K562 (cell line): ENCODE data around the gene C1orf116. TPM values are rescaled to one million over a fixed set of nuclear protein-coding genes. Genes with fewer than 3 reads are reported as not detected.

Experiments
- CCNT2 ChIP-seq: IDR thresholded peaks from 2 replicates; pipeline ENCODE4 v1.6.1; 2011; ENCODE audit warnings: borderline replicate concordance, low read depth, mild to moderate bottlenecking, moderate library complexity, mixed read lengths, low read length; ENCODE audit not compliant: insufficient read length; ENCODE audit errors: extremely low read depth
- MTA1 ChIP-seq: fragments of 450-650 bp; IDR thresholded peaks from 2 replicates; pipeline ENCODE4 v1.6.1; 2017; ENCODE audit warnings: borderline replicate concordance
- NR4A1 ChIP-seq, 2 experiments: fragments of 250-450 bp in 1 of 2; fragments of 450-650 bp in 1 of 2; sonication (Bioruptor Pico) in 1 of 2; IDR thresholded peaks; 2 replicates each; pipeline versions ENCODE4 v1.4.0 to v1.6.1; 2016 to 2020; ENCODE audit warnings: mild to moderate bottlenecking in 2 of 2, missing compliant biosample characterization in 1 of 2, missing genetic modification characterization in 1 of 2, moderate library complexity in 1 of 2
- RHOXF2B ChIP-seq: fragments of 250-450 bp; sonication (Bioruptor Pico); conservative IDR thresholded peaks from 2 replicates; pipeline ENCODE4 v1.5.1; 2021
- SIX5 ChIP-seq, 2 experiments: IDR thresholded peaks; 2 replicates each; pipeline ENCODE4 v1.6.1; 2011; ENCODE audit warnings: low read length in 2 of 2, borderline replicate concordance in 1 of 2, low read depth in 1 of 2, mild to moderate bottlenecking in 1 of 2, moderate library complexity in 1 of 2; ENCODE audit not compliant: insufficient read depth in 1 of 2
- SMARCA4 ChIP-seq: fragments of 450-650 bp; IDR thresholded peaks from 2 replicates; pipeline ENCODE4 v1.6.1; 2016
- TCF3 ChIP-seq: sonication (generic); formaldehyde crosslinking; IDR thresholded peaks from 2 replicates; pipeline ENCODE4 v1.4.0; 2020; ENCODE audit warnings: mild to moderate bottlenecking, missing genetic modification reagents
- TSC22D4 ChIP-seq: fragments of 450-650 bp; IDR thresholded peaks from 2 replicates; pipeline ENCODE4 v1.6.1; 2016; ENCODE audit warnings: missing genetic modification characterization, missing biosample characterization, control low read depth
- ZNF354B ChIP-seq: fragments of 250-450 bp; sonication (Bioruptor Pico); IDR thresholded peaks from 2 replicates; pipeline ENCODE4 v1.4.0; 2020
- ZNF444 ChIP-seq: fragments of 250-450 bp; sonication (Bioruptor Pico); IDR thresholded peaks from 2 replicates; pipeline ENCODE4 v1.4.0; 2020; ENCODE audit warnings: mild to moderate bottlenecking, moderate library complexity
- polyA plus RNA-seq, 8 experiments: library from polyadenylated mRNA; depleted of rRNA in 4 of 8; stranded (reverse) in 5 of 8; unstranded in 3 of 8; fragments of >200 nt; fragmentation: Nextera tagmentation in 2 of 8; fragmentation: Illumina TruSeq in 1 of 8; extraction: Ambion mirVana in 2 of 8; extraction: Trizol in 1 of 8; gene quantifications; 2 replicates each; pipeline versions ENCODE4 v1.2.1 to v1.2.3, GENCODE V29; 2011 to 2014; ENCODE audit warnings: inconsistent platforms in 1 of 8, missing spikeins in 1 of 8
- total RNA-seq, 7 experiments: library from RNA; depleted of rRNA in 6 of 7; stranded (reverse); fragments of >200 nt in 6 of 7; fragmentation: Illumina TruSeq in 2 of 7; extraction: Trizol in 2 of 7; gene quantifications; 2 replicates each; pipeline versions ENCODE4 v1.2.1 to v1.2.3, GENCODE V29; 2011 to 2021; ENCODE audit warnings: low replicate concordance in 1 of 7
- TF ChIP-seq, protein P1 (sequence below): IDR thresholded peaks from 2 replicates; pipeline ENCODE4 v1.6.1; 2012; ENCODE audit warnings: low read depth, low read length, improper control_type of control experiment, borderline replicate concordance
- TF ChIP-seq, protein P2 (sequence below): fragments of 450-650 bp; IDR thresholded peaks from 2 replicates; pipeline ENCODE4 v1.6.1; 2016; ENCODE audit warnings: missing biosample characterization, missing genetic modification characterization
- TF ChIP-seq, protein P3 (sequence below): sonication (generic); formaldehyde crosslinking; IDR thresholded peaks from 2 replicates; pipeline ENCODE4 v1.8.0; 2022; ENCODE audit warnings: mild to moderate bottlenecking, missing genetic modification reagents
- TF ChIP-seq, protein P4 (sequence below): fragments of 250-450 bp; sonication (Bioruptor Pico); IDR thresholded peaks from 2 replicates; pipeline ENCODE4 v1.4.0; 2020; ENCODE audit warnings: borderline replicate concordance
- TF ChIP-seq, protein P5 (sequence below): sonication (generic); formaldehyde crosslinking; IDR thresholded peaks from 2 replicates; pipeline ENCODE4 v1.4.0; 2020; ENCODE audit warnings: mild to moderate bottlenecking, missing genetic modification reagents
- TF ChIP-seq, protein P6 (sequence below): fragments of 250-450 bp; sonication (Bioruptor Pico); IDR thresholded peaks from 2 replicates; pipeline ENCODE4 v1.8.0; 2022; ENCODE audit warnings: moderate library complexity, mild to moderate bottlenecking, inconsistent platforms
- TF ChIP-seq, protein P7 (sequence below): fragments of 250-450 bp; sonication (Bioruptor Pico); IDR thresholded peaks from 2 replicates; pipeline ENCODE4 v1.8.0; 2021; ENCODE audit warnings: borderline replicate concordance, mild to moderate bottlenecking, moderate library complexity; ENCODE audit not compliant: poor library complexity, severe bottlenecking

Gene C1orf116
- total and polyA plus RNA-seq, 9 of the 15 experiments (the other 6 are each of a cell fraction or from before 2014, with no cell fraction given) = 0.62 to 3.0 (median 0.95) TPM

DNA sequence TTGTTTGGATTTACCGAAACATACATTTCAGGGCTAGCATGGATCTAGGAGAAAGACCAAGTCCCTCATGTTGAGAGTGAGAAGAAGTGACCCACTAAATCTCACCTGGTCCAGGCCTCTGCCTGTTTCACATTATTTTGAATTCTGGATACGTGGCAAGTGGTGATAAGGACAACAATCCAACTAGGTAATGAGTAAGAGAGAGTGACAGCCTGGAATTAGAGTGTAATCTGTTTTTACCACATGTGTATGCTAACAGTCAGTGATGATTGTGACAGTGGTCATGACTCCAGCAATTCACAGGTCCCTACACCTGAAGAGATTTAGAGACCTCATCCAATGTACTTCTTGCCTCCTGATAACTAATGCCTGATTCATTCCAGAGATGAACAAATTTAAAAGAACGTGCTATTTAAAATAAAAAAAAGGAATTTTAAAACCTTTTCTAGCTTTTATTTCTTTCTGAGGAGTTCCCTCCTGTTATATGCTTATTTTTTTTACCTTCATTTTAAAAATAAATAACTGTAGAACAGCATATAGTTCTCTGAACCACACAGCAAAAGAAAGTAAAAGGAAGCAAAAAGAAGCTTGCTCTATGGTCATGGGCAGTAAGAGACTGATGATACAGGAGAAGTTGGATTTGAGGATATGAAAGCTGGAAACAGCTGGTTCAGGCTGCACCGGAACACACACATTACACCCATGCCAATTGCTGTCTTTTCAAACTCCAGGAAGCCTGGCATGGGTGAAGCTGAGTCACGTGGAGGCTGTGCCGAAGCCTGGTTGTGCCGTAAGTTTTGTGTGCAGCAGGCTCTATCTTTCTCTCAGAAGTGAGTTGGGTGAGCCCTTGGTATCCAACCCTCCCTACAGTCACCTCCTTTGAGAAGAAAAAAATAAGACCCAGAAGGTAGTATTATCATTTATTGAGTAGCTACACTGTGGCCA, 14.7 kb downstream of the C1orf116 start (continued):
- no peak for TF ChIP-seq NR4A1 (CRISPR knock-in tag; IDR thresholded peaks at IDR 0.05)
- 0 out of 2 replicates have a peak, but pooled peaks have one; percentile 34 for TF ChIP-seq NR4A1 (tag; IDR thresholded peaks at IDR 0.05)
- TF ChIP-seq CCNT2 = peak; percentile 92
- TF ChIP-seq, protein P1, sequence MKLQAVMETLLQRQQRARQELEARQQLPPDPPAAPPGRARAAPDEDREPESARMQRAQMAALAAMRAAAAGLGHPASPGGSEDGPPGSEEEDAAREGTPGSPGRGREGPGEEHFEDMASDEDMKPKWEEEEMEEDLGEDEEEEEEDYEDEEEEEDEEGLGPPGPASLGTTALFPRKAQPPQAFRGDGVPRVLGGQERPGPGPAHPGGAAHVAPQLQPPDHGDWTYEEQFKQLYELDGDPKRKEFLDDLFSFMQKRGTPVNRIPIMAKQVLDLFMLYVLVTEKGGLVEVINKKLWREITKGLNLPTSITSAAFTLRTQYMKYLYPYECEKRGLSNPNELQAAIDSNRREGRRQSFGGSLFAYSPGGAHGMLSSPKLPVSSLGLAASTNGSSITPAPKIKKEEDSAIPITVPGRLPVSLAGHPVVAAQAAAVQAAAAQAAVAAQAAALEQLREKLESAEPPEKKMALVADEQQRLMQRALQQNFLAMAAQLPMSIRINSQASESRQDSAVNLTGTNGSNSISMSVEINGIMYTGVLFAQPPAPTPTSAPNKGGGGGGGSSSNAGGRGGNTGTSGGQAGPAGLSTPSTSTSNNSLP = peak; percentile 95
- TF ChIP-seq, protein P2, sequence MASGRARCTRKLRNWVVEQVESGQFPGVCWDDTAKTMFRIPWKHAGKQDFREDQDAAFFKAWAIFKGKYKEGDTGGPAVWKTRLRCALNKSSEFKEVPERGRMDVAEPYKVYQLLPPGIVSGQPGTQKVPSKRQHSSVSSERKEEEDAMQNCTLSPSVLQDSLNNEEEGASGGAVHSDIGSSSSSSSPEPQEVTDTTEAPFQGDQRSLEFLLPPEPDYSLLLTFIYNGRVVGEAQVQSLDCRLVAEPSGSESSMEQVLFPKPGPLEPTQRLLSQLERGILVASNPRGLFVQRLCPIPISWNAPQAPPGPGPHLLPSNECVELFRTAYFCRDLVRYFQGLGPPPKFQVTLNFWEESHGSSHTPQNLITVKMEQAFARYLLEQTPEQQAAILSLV (tag) = 0 out of 2 replicates have a peak, but pooled peaks have one; percentile 21
- TF ChIP-seq, protein P3, sequence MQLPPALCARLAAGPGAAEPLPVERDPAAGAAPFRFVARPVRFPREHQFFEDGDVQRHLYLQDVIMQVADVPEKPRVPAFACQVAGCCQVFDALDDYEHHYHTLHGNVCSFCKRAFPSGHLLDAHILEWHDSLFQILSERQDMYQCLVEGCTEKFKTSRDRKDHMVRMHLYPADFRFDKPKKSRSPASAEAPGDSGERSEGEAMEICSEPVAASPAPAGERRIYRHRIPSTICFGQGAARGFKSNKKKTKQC (CRISPR knock-in tag) = no peak
- peak; percentile 66; the same call in 1 of the 2 replicates for TF ChIP-seq MTA1
- TF ChIP-seq, protein P4, sequence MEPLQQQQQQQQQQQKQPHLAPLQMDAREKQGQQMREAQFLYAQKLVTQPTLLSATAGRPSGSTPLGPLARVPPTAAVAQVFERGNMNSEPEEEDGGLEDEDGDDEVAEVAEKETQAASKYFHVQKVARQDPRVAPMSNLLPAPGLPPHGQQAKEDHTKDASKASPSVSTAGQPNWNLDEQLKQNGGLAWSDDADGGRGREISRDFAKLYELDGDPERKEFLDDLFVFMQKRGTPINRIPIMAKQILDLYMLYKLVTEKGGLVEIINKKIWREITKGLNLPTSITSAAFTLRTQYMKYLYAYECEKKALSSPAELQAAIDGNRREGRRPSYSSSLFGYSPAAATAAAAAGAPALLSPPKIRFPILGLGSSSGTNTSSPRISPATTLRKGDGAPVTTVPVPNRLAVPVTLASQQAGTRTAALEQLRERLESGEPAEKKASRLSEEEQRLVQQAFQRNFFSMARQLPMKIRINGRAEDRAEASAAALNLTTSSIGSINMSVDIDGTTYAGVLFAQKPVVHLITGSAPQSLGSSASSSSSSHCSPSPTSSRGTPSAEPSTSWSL (CRISPR knock-in tag) = no peak
- no peak for TF ChIP-seq TSC22D4
- no peak for TF ChIP-seq SIX5 (IDR thresholded peaks at IDR 0.05; ENCODE audit: borderline replicate concordance in 1 of 2, insufficient read depth in 1 of 2, low read depth in 1 of 2, low read length in 2 of 2)
- peak; percentile 99 for TF ChIP-seq TCF3 (CRISPR knock-in tag)
- TF ChIP-seq, protein P5, sequence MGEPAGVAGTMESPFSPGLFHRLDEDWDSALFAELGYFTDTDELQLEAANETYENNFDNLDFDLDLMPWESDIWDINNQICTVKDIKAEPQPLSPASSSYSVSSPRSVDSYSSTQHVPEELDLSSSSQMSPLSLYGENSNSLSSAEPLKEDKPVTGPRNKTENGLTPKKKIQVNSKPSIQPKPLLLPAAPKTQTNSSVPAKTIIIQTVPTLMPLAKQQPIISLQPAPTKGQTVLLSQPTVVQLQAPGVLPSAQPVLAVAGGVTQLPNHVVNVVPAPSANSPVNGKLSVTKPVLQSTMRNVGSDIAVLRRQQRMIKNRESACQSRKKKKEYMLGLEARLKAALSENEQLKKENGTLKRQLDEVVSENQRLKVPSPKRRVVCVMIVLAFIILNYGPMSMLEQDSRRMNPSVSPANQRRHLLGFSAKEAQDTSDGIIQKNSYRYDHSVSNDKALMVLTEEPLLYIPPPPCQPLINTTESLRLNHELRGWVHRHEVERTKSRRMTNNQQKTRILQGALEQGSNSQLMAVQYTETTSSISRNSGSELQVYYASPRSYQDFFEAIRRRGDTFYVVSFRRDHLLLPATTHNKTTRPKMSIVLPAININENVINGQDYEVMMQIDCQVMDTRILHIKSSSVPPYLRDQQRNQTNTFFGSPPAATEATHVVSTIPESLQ = no peak
- TF ChIP-seq SMARCA4 = peak; percentile 98
- no peak for TF ChIP-seq ZNF444 (CRISPR knock-in tag)
- TF ChIP-seq ZNF354B (CRISPR knock-in tag) = no peak
- TF ChIP-seq RHOXF2B (CRISPR knock-in tag) = no peak
- TF ChIP-seq, protein P6, sequence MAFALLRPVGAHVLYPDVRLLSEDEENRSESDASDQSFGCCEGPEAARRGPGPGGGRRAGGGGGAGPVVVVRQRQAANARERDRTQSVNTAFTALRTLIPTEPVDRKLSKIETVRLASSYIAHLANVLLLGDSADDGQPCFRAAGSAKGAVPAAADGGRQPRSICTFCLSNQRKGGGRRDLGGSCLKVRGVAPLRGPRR (CRISPR knock-in tag) = no peak
- TF ChIP-seq, protein P7, sequence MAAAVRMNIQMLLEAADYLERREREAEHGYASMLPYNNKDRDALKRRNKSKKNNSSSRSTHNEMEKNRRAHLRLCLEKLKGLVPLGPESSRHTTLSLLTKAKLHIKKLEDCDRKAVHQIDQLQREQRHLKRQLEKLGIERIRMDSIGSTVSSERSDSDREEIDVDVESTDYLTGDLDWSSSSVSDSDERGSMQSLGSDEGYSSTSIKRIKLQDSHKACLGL (CRISPR knock-in tag) = no peak
